Measurements from ENCODE around the gene AQP1.

The AQP1 gene

DNA sequence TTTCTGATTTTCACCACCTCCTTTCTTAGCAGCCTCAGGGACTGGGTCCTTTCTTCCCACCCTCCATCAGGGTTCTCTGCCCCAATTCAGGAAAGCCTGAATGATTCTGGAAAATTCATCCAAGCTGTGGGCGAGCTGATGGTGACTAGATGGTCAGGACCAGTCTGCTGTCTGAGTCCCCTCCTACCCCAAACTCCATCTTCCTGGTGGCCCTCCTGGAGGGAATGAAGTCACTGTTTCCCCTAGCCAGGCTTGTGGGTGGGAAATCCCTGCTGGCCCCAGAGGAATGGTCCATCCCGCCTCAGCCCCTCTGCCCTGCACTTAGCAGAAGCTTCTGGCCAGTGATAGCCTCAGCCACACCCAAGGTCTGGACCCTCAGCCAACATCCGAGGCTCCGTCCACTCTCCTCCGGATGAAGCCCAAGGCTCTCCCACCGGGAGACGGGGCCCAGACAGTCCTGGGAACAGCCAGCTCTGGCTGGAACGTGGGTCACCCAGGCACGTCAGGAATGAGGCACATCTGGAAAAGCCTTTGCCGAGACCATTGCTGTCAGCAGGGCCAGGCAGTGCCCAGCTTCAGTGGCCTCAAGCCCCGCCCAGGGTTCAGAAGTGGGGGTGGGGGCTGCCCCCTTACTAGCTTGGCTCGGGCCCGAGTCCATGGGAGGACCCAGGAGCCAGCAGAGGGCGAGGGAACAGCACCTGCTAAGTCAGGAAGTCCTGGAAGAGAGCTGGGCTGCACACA, 4.0 kb upstream of the AQP1 start:
- DNase-seq = no peak

GRCh38 chr7:30908681-30909080, 3.0 kb upstream of the AQP1 start:
- peak in 1 of 14 donors; percentile 16 for DNase-seq

DNA sequence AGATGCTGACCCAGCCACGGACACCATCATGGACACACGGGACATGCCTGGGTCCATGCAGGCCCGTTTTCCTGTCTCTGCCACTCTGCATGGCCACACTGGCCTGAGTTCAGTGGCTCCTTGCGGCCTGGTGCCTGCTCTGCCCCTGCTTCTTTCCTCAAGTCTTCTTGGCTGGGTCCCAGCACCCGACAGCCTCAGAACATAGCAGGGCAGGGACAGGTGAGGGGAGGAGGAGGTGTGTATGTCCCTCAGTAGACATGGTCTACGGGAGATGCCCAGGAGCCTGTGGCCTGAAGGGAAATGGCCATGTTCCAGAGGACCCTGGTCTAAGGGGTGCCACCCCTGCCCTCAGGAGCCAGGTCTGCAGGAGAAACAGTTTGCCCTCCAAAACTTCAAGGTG, 2.2 kb upstream of the AQP1 start:
- no peak for DNase-seq

- DNase-seq = peak in 1 of 14 donors; percentile 14
Observed at GRCh38 chr7:30910411-30911073, 1.1 kb upstream of the AQP1 start.

- DNase-seq = no peak
Observed at GRCh38 chr7:30911133-30911532, 520 bp upstream of the AQP1 start.

DNA sequence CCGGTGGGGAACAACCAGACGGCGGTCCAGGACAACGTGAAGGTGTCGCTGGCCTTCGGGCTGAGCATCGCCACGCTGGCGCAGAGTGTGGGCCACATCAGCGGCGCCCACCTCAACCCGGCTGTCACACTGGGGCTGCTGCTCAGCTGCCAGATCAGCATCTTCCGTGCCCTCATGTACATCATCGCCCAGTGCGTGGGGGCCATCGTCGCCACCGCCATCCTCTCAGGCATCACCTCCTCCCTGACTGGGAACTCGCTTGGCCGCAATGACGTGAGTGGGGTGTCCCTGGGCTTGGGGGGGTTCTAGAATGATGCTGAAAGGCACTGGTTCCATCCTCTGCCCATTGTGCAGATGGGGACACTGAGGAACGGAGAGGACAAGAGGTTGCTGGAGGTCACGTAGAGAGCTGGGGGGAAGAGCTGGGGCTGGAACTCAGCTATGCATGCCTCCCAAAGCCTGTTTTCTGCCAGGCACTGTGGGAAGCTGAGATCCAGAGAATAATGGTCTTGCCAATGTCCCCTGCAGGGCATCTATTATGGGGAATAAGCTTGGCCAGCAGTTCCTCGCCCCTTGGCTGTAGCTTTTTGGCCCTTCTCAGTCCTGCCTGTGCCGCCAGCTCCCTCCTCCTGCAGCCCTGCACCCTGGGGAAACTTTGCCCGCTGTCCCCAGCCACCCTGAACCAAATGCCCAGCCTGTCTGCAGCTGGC, 523 bp downstream of the AQP1 start:
- peak in 4 of 14 donors; percentile 22 to 55 (median 36) for DNase-seq

DNA sequence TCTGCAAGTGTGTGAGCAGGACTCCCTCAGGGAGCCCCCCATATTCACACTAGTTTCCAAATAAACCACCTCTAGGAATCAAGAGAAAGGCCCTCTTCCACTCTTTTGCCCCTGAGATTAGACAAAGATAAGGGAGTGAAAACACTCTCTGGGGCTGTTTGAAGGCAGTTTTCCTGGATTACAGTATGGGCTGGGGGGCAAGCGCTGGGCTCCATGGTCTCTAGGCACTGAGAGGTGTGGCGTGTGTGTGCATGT, 1.0 kb downstream of the AQP1 start:
- no peak for DNase-seq

DNA sequence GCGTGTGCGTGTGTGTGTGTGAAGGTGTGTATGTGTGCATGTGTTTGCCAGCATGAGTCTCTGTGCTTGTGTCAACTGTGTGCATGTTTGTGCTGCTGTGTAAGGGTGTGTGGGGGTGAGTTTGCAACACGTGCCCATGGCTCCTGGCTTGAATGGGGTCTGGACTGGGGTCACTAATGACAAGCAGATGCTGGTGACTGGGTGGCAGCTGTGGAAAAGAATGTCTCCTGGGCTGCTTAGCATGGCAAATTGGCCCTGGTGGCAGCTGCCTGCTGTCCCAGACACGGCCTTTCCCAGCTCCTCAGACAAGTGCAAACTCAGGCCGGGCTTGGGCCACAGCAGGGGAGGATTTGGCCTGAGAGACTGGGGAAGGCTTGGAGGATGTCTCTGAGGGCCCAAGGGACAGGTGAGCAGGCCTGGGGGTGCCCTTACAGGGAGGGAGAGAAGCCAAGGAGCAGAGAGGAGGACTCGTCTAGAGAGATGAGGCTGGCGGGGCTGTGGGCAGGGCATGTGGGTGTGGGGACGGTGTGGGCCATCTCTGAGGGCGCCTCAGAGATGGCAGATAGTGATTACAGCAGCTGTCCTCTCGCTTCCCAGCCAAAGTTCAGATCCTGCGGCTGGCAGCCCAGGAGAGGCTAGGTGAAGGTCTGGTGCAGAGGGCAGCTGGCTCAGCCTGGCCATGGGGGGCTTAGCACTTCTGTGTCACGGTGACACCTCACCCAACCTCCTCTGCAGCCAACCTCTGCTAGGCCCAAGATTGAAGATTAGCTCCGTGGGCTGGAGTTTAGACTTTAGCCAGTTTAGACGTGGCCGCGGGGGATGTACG, 1.5 kb downstream of the AQP1 start:
- no peak for DNase-seq

DNA sequence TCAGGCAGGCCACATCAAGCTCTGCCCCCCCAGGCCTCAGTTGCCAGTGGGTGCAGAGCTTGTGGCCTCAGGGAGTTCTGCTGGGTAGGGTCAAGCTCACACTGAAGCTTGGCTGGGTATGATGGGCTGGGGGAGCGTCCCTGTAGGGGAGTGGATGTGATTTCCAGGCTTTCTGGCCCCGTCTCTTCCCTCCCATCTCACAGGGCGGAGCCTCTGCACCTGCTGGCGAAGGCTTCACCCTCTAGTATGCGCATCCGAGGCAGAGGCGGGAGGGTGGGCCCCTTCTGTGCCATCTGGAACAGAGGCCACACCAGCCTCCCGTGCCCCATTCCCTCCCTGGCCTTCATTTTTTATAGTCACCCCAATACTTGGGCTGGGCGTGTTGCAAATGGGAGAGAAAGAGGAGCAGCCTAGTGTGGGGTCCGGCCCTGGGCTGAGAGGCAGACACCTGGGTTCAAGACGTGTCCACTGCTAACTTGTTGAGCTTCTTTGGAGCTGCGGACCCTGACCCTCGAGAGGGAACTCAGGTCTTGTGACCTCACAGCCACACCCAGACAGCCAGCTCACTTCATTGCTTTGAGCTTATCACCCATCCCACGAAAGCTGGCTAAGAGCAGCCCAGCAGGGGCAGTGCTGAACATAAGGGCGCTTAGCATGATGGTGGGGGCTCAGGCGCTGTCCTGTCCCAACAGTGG, 2.3 kb downstream of the AQP1 start:
- no peak for DNase-seq

DNA sequence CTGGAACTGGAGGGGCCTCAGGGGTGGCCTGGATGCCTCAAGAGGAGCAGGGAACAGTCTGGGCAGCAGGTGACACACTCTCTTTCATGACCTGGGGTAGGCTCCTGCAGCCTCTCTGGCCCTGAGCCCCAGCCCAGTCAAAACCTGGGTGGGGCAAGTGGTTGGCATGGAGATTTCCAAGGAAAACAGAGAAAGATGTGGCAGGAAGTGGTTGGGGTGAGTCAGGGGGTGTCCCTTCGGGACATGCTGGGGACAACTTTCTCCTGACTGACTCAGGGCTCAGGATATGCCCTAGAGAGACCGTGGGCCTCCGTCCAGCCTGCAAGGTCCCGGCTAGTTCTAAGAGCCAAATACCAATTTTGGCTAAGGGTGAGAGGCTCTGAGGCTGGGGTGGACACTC, 2.9 kb downstream of the AQP1 start:
- peak in 3 of 14 donors; percentile 2 to 60 (median 25) for DNase-seq

GRCh38 chr7:30915005-30915601, 3.5 kb downstream of the AQP1 start:
- no peak for DNase-seq

DNA sequence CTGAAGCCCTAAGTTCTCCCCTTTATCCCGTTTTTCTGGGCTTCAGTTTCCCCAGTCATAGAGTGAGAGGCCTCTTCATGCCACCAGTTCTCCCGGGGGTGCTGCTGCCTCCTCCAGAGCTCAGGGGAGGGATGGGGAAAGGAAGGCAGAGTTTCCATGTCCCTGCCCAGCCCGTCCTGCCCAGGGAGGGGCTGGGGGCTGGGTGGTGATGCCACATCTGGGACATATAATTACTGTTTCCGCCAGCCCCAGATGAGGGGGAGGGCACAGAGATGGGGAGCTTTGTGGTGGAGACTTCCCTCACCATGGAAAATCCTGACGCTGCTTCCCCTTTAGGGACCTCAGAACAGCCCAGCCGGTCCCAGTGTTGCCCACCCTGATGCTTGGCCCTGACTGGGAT, 4.1 kb downstream of the AQP1 start:
- DNase-seq = no peak

GRCh38 chr7:30916255-30916654, 4.6 kb downstream of the AQP1 start:
- DNase-seq = no peak

DNA sequence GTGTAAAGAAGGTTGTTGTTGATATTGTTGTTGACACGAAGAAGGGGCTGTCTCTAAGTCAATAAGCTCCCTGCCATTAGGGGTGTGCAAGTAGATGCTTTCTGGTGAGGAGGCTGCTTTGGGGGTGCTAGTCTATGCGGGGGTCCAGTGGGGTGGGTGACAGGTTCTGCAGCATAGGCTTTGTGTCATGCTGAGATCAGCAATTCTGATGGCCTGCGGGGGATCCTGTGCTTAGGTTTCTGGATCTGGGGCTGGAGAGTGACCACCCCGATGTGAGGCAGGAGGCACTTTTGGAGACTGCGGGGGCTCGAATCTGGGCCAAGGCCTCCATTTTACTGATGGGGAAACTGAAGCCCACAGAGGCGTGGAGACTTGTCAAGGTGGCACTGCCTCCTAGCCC, 5.1 kb downstream of the AQP1 start:
- DNase-seq = peak in 1 of 14 donors; percentile 30

DNA sequence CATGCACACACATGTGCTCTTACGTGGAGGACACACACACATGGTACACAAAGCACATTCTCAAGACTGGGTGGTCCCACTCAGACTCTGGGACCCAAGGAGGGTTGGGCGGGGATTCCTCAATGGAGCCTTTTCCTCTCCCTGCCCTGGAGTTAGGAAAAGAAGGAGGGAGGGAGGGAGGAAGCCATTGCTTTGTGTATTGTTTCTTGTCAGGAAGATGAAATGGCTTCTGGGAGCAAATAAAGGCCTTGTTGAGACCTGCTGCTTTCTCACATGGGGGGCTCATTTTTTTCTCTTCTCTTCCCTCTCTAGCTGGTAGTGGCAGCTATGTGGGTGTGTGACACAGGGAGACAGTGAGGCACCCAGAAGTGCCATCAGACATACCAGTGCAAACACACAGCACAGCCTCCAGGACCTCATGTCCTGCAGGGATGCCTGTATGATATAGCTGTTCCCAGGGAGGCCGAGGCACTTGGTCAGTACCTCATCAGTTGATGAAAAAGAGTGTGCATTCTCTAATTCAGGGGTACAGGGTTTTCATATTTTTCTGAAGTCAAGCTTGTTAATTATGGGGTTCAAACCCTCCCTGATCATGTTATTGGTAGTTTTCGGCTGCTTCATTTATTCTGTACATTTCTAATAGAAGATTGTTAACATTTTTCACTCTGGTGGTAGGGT, 5.7 kb downstream of the AQP1 start:
- DNase-seq = no peak

- peak in 2 of 14 donors; percentile 44 to 75 for DNase-seq
Observed at GRCh38 chr7:30918676-30919075, 7.0 kb downstream of the AQP1 start.

GRCh38 chr7:30920021-30920583, 8.4 kb downstream of the AQP1 start:
- DNase-seq = peak in 1 of 14 donors; percentile 41

GRCh38 chr7:30920584-30921539, 9.2 kb downstream of the AQP1 start:
- peak in 1 of 14 donors; percentile 55 for DNase-seq

DNA sequence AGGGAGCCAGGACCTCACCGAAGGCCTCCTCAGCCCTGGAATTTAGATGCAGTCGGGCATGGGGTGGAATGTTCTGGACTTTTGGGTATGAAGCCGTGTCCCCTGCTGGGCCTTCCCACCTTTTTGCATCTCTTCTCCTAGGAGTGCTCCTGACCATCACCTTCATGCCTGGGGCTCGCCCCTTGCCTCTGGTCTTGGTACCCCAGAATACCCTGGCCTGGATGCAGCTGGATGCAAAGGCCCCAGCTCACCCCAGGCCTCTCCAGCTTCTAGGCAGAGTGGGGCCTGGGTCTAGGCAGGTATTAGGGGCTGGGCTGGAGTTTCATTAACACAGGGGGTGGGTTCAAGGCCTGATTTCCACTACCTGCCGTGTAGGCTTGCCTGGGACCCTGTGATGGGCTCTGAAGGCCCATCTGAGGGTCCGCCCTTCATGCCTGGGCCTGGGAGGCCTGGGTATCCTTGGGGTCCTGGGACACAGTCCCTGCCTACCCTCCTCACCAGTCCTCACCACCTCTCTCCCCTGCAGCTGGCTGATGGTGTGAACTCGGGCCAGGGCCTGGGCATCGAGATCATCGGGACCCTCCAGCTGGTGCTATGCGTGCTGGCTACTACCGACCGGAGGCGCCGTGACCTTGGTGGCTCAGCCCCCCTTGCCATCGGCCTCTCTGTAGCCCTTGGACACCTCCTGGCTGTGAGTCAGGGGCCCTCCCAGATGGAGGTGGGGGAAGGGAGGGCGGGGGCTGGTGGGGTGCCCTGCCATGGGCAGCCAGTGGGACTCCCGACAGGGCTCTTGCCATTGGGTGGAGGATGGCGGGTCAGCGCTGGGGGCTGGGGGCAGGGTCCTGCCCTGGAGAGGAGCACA, 10.1 kb downstream of the AQP1 start:
- DNase-seq = no peak

Data from C1 segment of cervical spinal cord (tissue), 14 donors.